Measurements from ENCODE around the gene STIP1. TPM values are rescaled to one million over a fixed set of nuclear protein-coding genes. Genes with fewer than 3 reads are reported as not detected.

Gene STIP1
- total and polyA plus RNA-seq, 2 of the 8 experiments (the other 6 are each of a cell fraction or from before 2014, with no cell fraction given) = 140 to 329 TPM

GRCh38 chr11:64219755-64220154 lies 33.8 kb downstream of the STIP1 start:
- Histone ChIP-seq H4K20me1 (replicated peaks in 1 of 2; ENCODE audit: control insufficient read depth in 1 of 2, insufficient read depth in 2 of 2, low read length in 2 of 2) (peaks cover 2 to 13% of the 10 kb centered on the region in 2 experiments), H3K27me3 (replicated peaks in 1 of 4; ENCODE audit: control insufficient read depth in 3 of 4, extremely low read depth in 1 of 4, insufficient read depth in 3 of 4, low read length in 3 of 4) (no peaks in the 10 kb centered on the region), H3K4me2 (ENCODE audit: insufficient read depth in 1 of 2, low read depth in 2 of 2, low read length in 2 of 2) (no peak overlapping the region), H2BK120ac (replicated peaks; ENCODE audit: low read depth, low read length) (no peak overlapping the region), H4K91ac (replicated peaks; ENCODE audit: insufficient read length, low read length) (no peak overlapping the region), H3K36me3 (ENCODE audit: control insufficient read depth in 2 of 4, insufficient read depth in 4 of 4, low read length in 3 of 4) (peaks cover 0 to 9% (median 5%) of the 10 kb centered on the region in 4 experiments; a peak in 5 of 8 replicates), H3K9me3 (ENCODE audit: insufficient read depth in 2 of 2, low read depth in 1 of 2, low read length in 1 of 2) (no peaks in the 10 kb centered on the region), H2AFZ (ENCODE audit: low read length) (no peak overlapping the region), H2AK5ac (ENCODE audit: low read depth, low read length) (no peak overlapping the region), H2BK12ac (ENCODE audit: low read depth, low read length) (no peak overlapping the region), H3K4me1 (replicated peaks in 1 of 4; ENCODE audit: control insufficient read depth in 3 of 4, insufficient read depth in 4 of 4, low read length in 3 of 4) (no peaks in the 10 kb centered on the region; a peak in 1 of 7 replicates), H3K79me1 (ENCODE audit: low read depth, low read length) (no peaks in the 10 kb centered on the region), H4K5ac (ENCODE audit: insufficient read length, low read depth, low read length) (no peak overlapping the region), H3K4me3 (ENCODE audit: extremely low read depth in 1 of 4, insufficient read depth in 2 of 4, low read depth in 3 of 4, low read length in 4 of 4) (no peak overlapping the region), H2BK5ac (ENCODE audit: low read depth, low read length) (no peak overlapping the region), H3K9ac (replicated peaks in 1 of 4; ENCODE audit: extremely low read depth in 1 of 4, low read depth in 3 of 4, low read length in 3 of 4) (no peak overlapping the region), H3K4ac (replicated peaks; ENCODE audit: insufficient read length, low read depth, low read length) (no peak overlapping the region), H3K79me2 (ENCODE audit: control insufficient read depth in 1 of 2, insufficient read depth in 2 of 2, low read length in 2 of 2) (no peaks in the 10 kb centered on the region), H3K27ac (ENCODE audit: low read depth, low read length) (no peak overlapping the region), H3K14ac (ENCODE audit: insufficient read length) (no peak overlapping the region), H3K23ac (ENCODE audit: insufficient read length) (no peak overlapping the region), H3K56ac (replicated peaks; ENCODE audit: insufficient read length, low read depth, low read length) (no peak overlapping the region), H3K23me2 (ENCODE audit: low read depth, low read length) (no peaks in the 10 kb centered on the region), H2BK20ac (ENCODE audit: low read length) (no peak overlapping the region), H4K8ac (ENCODE audit: extremely low read depth, insufficient read depth, low read length) (no peak overlapping the region), H2BK15ac (ENCODE audit: low read length) (no peak overlapping the region), H3K18ac (ENCODE audit: extremely low read depth, low read length) (no peak overlapping the region)
- TF ChIP-seq JUND (IDR thresholded peaks at IDR 0.05; ENCODE audit: low read length) (no peak), TBP (IDR thresholded peaks at IDR 0.05; ENCODE audit: low read depth, low read length) (no peak), HDAC6 (IDR thresholded peaks at IDR 0.05; ENCODE audit: low read depth, low read length) (no peak), PHF8 (conservative IDR thresholded peaks at IDR 0.05; ENCODE audit: low read depth, low read length) (no peak), CEBPB (IDR thresholded peaks at IDR 0.05; ENCODE audit: low read depth, low read length) (no peak), NANOG (IDR thresholded peaks at IDR 0.05; ENCODE audit: insufficient read depth, low read depth, low read length, poor library complexity, severe bottlenecking) (no peak), ATF2 (IDR thresholded peaks at IDR 0.05; ENCODE audit: low read length) (no peak), SP4 (IDR thresholded peaks at IDR 0.05; ENCODE audit: low read length) (no peak), CBX5 (IDR thresholded peaks at IDR 0.05; ENCODE audit: low read depth, low read length) (no peak)
- ChIA-PET CTCF (ENCODE audit: partially characterized antibody) (interaction anchor here (1.1 to 2.8 kb wide), 6 partner anchors 9 to 56 kb away, joined by 3 to 19 read pairs (median 4); partner anchors contain the start of genes FERMT3 and PLCB3), POLR2A (ENCODE audit: partially characterized antibody) (interaction anchor here (1.0 to 14.1 kb wide), 9 partner anchors 11 to 50 kb away, joined by 3 to 253 read pairs (median 4); partner anchors contain the start of genes FERMT3, PLCB3, STIP1 and VEGFB)
- no peak for FAIRE-seq
- no peak for DNase-seq (ENCODE audit: low read depth in 1 of 2, low spot score in 2 of 2)
- WGBS, 2 experiments (ENCODE audit: extremely low coverage in 1 of 2, insufficient coverage in 1 of 2, insufficient read length in 1 of 2, insufficient replicate concordance in 2 of 2, low coverage in 1 of 2, low lambda C conversion rate in 2 of 2, missing lambda C conversion rate in 1 of 2) = 96% methylated on average over 10 of the region's 10 CpGs; no CpG with 5 or more reads in 1 of the 2 experiments

All from H1 (cell line).